AG10803 (cell line): ENCODE measurements around the gene YBX2.

Experiments used
- DNase-seq: peaks from one replicate; pipeline ENCODE4 v3.0.0; 2010; ENCODE audit warnings: low read depth
- H3K4me3 ChIP-seq: 2 replicates; pipeline ENCODE4 v1.5.1; 2011; ENCODE audit warnings: mild to moderate bottlenecking, low read length, control low read depth
- TF ChIP-seq, protein P1 (sequence below): conservative IDR thresholded peaks from 2 replicates; pipeline ENCODE4 v1.5.1; 2011; ENCODE audit warnings: mild to moderate bottlenecking, low read length, control low read depth, inconsistent platforms

The YBX2 gene

DNA sequence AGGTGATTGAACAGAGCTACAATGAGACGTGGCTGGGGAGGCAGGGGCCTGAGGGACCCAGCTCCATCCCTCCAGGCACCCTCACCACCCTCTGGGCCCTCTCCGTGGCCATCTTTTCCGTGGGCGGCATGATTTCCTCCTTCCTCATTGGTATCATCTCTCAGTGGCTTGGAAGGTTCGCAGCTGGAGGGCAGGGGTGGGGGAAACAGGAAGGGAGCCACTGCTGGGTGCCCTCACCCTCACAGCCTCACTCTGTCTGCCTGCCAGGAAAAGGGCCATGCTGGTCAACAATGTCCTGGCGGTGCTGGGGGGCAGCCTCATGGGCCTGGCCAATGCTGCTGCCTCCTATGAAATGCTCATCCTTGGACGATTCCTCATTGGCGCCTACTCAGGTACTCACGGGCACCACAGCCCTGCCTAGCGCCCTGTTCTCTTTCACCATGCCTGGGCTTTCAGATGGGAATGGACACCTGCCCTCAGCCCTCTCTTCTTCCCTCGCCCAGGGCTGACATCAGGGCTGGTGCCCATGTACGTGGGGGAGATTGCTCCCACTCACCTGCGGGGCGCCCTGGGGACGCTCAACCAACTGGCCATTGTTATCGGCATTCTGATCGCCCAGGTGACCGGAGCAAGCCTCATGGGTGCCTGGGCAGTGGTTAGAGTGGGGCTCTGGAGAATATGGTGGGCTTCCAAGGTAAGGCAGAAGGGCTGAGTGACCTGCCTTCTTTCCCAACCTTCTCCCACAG, 10.8 kb downstream of the YBX2 start:
- TF ChIP-seq, protein P1, sequence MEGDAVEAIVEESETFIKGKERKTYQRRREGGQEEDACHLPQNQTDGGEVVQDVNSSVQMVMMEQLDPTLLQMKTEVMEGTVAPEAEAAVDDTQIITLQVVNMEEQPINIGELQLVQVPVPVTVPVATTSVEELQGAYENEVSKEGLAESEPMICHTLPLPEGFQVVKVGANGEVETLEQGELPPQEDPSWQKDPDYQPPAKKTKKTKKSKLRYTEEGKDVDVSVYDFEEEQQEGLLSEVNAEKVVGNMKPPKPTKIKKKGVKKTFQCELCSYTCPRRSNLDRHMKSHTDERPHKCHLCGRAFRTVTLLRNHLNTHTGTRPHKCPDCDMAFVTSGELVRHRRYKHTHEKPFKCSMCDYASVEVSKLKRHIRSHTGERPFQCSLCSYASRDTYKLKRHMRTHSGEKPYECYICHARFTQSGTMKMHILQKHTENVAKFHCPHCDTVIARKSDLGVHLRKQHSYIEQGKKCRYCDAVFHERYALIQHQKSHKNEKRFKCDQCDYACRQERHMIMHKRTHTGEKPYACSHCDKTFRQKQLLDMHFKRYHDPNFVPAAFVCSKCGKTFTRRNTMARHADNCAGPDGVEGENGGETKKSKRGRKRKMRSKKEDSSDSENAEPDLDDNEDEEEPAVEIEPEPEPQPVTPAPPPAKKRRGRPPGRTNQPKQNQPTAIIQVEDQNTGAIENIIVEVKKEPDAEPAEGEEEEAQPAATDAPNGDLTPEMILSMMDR, result no peak

DNA sequence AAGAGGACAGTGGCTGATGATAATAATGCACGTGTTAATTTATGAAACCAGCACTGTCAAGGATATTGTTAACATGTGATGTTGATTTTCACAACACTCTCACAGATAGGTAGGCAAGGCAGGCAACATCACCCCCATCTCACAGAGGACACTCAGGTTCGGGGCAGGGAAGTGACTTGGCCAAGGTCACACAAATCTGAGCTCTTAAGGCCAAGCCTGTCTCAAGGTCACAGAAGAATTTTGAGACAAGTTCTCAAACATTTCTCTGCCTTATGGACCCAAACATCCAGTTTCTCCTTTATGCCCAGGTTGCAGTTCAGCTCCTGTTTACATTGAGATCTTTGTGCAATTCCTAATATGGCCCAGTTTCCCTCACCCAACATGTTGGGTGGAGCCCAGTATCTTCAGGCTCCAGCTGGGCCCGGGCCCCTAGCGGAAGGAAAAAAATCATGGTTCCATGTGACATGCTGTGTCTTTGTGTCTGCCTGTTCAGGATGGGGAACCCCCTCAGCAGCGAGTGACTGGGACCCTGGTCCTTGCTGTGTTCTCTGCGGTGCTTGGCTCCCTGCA, 11.6 kb downstream of the YBX2 start:
- TF ChIP-seq, protein P1, result no peak
- H3K4me3 ChIP-seq, result no peak overlapping the region
- no peak for DNase-seq

More for the DNA sequence above, 10.8 kb downstream of the YBX2 start:
- H3K4me3 ChIP-seq, result no peak overlapping the region
- no peak for DNase-seq

DNA sequence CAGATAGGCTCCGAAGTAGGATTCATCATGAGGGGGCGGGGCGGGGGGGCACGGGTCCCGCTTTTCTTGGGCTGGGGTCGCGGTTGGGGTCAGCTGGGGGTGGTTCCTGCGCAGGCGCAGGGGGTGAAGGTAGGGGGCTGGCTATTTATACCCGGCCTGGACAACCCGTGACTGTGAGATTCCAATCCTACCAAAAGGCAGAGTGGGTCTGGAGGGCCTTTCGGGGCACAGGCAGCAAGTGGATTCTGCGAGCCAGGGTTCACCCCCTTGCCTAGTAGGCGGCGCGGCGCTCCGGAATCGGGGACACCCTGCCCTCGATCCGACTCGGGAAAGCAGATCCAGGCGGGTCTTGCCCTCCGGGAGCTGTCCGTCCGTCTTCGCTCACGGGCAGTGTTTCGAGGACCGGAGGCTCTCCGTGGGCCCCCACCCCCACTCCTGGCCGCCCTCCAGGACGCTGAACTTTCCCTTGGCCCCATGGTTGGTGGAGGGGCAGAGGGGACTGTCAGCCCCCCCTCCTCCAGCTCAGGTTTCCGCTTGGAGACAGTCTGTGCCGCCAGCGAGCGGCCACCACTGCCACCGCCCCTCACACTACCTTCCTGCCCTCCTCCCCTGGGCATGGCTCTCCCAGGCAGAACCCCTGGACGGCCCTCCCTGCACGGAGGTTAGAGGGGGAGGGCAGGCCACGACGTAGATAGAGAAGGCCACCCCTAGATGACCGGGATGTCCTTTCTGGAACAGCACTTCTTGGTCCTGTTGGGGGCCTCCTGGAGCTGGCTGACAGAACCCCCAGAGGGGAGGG, 12.3 kb downstream of the YBX2 start:
- TF ChIP-seq, protein P1, result no peak
- peak overlapping the region; percentile 58 for H3K4me3 ChIP-seq
- DNase-seq, result no peak

DNA sequence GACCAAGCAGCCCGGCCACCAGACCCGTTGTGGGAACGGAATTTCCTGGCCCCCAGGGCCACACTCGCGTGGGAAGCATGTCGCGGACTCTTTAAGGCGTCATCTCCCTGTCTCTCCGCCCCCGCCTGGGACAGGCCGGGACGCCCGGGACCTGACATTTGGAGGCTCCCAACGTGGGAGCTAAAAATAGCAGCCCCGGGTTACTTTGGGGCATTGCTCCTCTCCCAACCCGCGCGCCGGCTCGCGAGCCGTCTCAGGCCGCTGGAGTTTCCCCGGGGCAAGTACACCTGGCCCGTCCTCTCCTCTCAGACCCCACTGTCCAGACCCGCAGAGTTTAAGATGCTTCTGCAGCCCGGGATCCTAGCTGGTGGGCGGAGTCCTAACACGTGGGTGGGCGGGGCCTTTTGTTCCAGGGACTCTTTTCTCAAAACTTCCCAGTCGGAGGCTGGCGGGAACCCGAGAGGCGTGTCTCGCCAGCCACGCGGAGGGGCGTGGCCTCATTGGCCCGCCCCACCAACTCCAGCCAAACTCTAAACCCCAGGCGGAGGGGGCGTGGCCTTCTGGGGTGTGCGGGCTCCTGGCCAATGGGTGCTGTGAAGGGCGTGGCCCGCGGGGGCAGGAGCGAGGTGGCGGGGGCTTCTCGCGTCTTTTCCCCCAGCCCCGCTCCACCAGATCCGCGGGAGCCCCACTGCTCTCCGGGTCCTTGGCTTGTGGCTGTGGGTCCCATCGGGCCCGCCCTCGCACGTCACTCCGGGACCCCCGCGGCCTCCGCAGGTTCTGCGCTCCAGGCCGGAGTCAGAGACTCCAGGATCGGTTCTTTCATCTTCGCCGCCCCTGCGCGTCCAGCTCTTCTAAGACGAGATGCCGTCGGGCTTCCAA, 13.1 kb downstream of the YBX2 start, which contains the start of gene SLC2A4:
Gene SLC2A4, plus strand, starts transcription at position 645 of the 879 bp plus-strand sequence. Its CDS starts 217 bp downstream, at position 862.
- peak; percentile 85 for DNase-seq
- TF ChIP-seq, protein P1, result no peak
- peak within 1 kb of the TSS; percentile 58 for H3K4me3 ChIP-seq

DNA sequence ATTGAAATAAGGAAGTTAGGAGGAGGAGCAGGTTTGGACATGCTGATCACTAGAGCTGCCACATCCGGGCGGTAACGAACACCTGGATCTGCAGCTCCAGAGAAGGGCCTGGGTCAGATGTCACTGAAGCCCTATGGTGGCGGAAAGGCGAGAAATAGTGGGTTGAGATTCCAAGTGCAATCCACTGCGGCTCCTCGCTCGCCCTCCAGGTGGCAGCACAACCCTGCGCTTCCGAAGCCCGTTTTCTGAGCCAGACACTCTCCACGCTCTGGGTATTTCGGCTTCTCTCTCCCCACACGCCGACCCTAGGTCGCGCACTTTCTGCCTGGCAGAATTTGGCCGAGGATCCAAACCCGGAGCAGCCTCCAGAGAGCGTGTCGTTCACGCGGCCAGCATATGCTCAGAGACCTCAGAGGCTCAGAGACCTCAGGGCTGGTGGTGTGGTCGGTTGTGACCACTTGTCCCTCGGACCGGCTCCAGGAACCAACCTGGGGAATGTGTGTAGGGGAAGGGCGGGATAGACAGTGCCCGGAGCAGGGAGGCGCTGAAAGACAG, 13.8 kb downstream of the YBX2 start:
- TF ChIP-seq, protein P1, result peak; percentile 86
- DNase-seq, result peak; percentile 68

DNA sequence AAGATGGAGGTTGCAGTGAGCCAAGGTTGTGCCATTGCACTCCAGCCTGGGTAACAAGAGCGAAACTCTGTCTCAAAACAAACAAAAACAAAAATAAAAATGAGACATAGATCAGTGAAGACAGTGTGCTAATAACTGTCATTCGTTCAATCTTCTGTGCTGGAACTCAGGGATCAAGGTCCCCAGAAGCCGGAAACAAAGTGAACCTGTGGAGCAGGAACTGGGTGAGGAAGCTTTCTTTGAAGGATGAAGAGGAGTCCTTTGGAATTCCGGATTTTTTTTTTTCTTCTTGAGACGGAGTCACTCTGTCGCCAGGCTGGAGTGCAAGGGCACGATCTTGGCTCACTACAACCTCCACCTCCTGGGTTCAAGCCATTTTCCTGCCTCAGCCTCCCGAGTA, 15.0 kb downstream of the YBX2 start:
- TF ChIP-seq, protein P1, result no peak
- DNase-seq, result no peak
- no peak overlapping the region for H3K4me3 ChIP-seq

More for the DNA sequence above, 13.8 kb downstream of the YBX2 start:
- H3K4me3 ChIP-seq, result peak overlapping the region; percentile 58
